Activated CD8-positive, alpha-beta memory T cell treated with anti-CD3 and anti-CD28 coated beads, Interleukin-2, amount 10 ng/mL, durations not matched to agents 7 days and 5 days (primary cell): ENCODE results near the gene TMEM221. TPM values are rescaled to one million over a fixed set of nuclear protein-coding genes. Genes with fewer than 3 reads are reported as not detected.

Experiments used
- ATAC-seq: fragments of 150-1000 bp; cut with Tn5 transposase; one replicate; pipeline ENCODE4 v1.10.0; 2021; ENCODE audit warnings: moderate library complexity
- CTCF ChIA-PET: fragments of 350-600 bp; sonication (Branson Sonifier 250); formaldehyde crosslinking; loops from one replicate; lab custom pipeline; 2021; ENCODE audit warnings: antibody characterized with exemption; lab: Charles Lee
- DNase-seq: peaks from one replicate; pipeline ENCODE4 v3.0.0-alpha.2; 2020
- H3K27ac Mint-ChIP-seq: one replicate; pipeline ENCODE4 v1.8.0; 2021; ENCODE audit warnings: mild to moderate bottlenecking, mixed read lengths
- H3K27me3 Mint-ChIP-seq: one replicate; pipeline ENCODE4 v1.8.0; 2021; ENCODE audit warnings: mixed read lengths
- H3K36me3 Mint-ChIP-seq: one replicate; pipeline ENCODE4 v1.8.0; 2021; ENCODE audit warnings: mild to moderate bottlenecking, mixed read lengths
- H3K4me1 Mint-ChIP-seq: one replicate; pipeline ENCODE4 v1.8.0; 2021; ENCODE audit warnings: mixed read lengths
- H3K4me3 Mint-ChIP-seq: one replicate; pipeline ENCODE4 v1.8.0; 2021; ENCODE audit warnings: mild to moderate bottlenecking, moderate library complexity, mixed read lengths
- H3K9me3 Mint-ChIP-seq: one replicate; pipeline ENCODE4 v1.8.0; 2022; ENCODE audit warnings: low read depth, mixed read lengths
- total RNA-seq, 2 experiments: library from RNA; stranded (reverse); gene quantifications; one replicate each; pipeline ENCODE4 v1.2.3, GENCODE V29; 2021

The TMEM221 gene
- total RNA-seq, 2 experiments from 2014 or later = not detected

DNA sequence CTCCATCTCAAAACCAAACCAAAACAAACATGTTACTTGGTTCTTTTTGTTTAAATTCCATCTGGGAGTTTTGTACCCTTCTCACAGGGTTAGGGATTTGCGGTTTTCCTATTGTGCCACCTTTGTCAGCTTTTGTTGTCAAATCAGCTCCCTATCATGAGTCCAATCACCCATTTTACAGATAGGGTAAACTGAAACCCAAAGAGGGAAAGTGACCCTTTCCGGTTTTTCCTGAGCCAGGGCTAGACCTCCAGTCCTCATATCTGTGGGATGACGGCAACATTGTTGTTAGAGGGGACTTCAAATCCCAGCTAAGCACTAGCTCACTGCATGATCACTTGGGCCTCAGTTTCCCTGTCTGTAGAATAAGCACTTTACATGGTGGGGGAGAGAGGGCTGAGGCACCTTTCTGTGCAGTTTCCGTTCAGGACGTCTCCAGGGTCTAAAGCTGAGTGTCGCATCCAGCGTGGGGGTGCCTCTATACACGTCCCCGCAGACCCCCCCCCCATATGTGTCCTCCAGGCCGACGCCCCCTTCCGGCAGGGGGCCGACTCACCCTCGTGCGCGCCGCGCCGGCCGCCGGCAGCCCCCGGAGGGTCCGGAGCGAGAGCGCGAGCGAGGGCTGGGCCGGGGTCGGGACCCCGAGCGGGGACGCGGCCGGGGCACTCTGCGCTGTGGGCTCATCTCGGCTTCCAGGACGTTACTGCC is 58.4 kb downstream of the TMEM221 start:
- H3K36me3 Mint-ChIP-seq = no peaks in the 10 kb centered on the region
- no peaks in the 10 kb centered on the region for H3K9me3 Mint-ChIP-seq
- H3K27ac Mint-ChIP-seq = no peak overlapping the region
- H3K4me3 Mint-ChIP-seq = peak overlapping the region; percentile 77
- CTCF ChIA-PET = interaction anchor here (0.6 to 10.4 kb wide), 15 partner anchors 8 to 716 kb away, joined by 3 to 92 read pairs (median 5); partner anchors contain the start of genes BST2, DDA1, MRPL34 and MVB12A
- H3K27me3 Mint-ChIP-seq = peaks cover 33% of the 10 kb centered on the region
- DNase-seq (no peak), ATAC-seq (no peak)
- H3K4me1 Mint-ChIP-seq = peaks cover 23% of the 10 kb centered on the region

DNA sequence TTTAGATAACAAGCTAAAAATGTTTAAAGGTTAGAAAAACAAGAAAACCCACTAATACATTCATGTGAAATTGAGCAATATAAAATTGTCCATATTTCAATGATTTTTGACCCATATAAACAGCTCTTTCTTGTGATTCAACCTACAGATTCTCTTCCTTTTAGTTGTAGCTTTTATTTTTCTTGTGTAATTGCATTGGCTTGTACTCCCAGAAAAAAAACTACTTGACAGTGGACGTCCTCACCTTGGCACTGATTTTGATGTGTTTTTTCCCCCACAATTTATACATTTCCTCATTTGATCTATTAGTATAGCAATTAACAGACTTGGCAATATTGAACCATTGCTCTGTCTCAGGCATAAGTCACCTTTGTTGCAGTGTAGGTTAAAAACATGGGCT is 59.2 kb downstream of the TMEM221 start:
- no peak overlapping the region for H3K4me3 Mint-ChIP-seq

DNA sequence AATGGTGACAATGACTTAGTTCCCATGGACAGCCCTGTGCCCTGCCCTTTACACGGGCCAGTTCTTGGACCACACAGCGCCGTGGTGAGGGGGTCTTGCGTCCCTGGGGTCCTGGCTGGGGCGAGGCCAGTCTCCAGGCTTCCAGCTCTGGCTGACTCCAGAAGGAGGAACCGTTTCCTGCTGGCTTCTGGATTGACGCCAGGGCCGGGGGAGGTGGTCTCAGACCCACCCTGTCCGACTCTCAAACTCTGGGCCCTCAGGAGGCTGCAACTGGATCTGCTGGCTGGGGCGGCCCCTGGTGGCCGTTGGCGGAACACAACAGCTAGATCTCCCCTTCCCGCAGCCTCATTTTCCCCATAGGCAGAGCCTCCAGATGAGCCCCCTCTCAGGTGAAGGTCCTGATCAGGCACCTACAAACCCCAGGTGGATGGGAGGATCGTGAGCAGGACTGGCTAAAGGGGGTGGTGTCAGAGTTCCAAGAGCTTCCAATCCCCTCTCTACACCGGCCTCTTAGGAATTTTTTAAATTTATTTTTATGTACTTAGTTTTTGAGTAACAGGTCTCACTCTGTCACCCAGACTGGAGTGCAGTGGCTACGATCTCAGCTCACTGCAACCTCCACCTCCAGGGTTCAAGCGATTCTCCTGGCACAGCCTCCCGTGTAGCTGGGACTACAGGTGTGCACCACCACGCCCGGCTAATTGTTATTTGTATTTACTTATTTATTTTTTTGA is 62.4 kb downstream of the TMEM221 start:
- peak; percentile 59 for ATAC-seq
- H3K9me3 Mint-ChIP-seq = no peaks in the 10 kb centered on the region
- no peak overlapping the region for H3K27ac Mint-ChIP-seq
- H3K4me1 Mint-ChIP-seq = peaks cover 11% of the 10 kb centered on the region
- CTCF ChIA-PET = interaction anchor here (0.6 to 10.4 kb wide), 37 partner anchors 9 to 979 kb away, joined by 3 to 92 read pairs (median 5); partner anchors contain the start of genes ANO8, BABAM1, BST2 and DDA1
- DNase-seq = peak; percentile 72
- H3K36me3 Mint-ChIP-seq = peaks cover 1% of the 10 kb centered on the region
- peaks cover 26% of the 10 kb centered on the region for H3K27me3 Mint-ChIP-seq
- no peak overlapping the region for H3K4me3 Mint-ChIP-seq

More for the DNA sequence above, 59.2 kb downstream of the TMEM221 start:
- Mint-ChIP-seq H3K36me3 (no peaks in the 10 kb centered on the region), H3K9me3 (no peaks in the 10 kb centered on the region), H3K27me3 (peaks cover 33% of the 10 kb centered on the region), H3K4me1 (peaks cover 19% of the 10 kb centered on the region), H3K27ac (no peak overlapping the region)
- CTCF ChIA-PET = interaction anchor here (0.6 to 10.4 kb wide), 17 partner anchors 9 to 715 kb away, joined by 3 to 92 read pairs (median 5); partner anchors contain the start of genes BABAM1, BST2, DDA1 and MRPL34
- DNase-seq (no peak), ATAC-seq (no peak)

Other genes starting within 250 kb of the TMEM221 start
- 10 to 100 TPM; 22.1 to 23.6 TPM for gene USE1, start 233.3 kb downstream of the TMEM221 start, total RNA-seq
- 10 to 100 TPM; 23.3 to 27.4 TPM for gene OCEL1, start 222.4 kb downstream of the TMEM221 start, total RNA-seq
- gene NR2F6, start 202.7 kb downstream of the TMEM221 start, total RNA-seq = 1 to 10 TPM; 2.7 to 4.7 TPM
- not detected for gene USHBP1, start 183.9 kb downstream of the TMEM221 start, total RNA-seq
- 100 to 1,000 TPM; 113 to 117 TPM for gene BABAM1, start 181.2 kb downstream of the TMEM221 start, total RNA-seq
- gene ANKLE1, start 166.8 kb downstream of the TMEM221 start, total RNA-seq = 10 to 100 TPM in 1 of 2 experiments, 1 to 10 TPM in 1; 9.2 to 17.2 TPM
- 10 to 100 TPM; 10.1 to 10.7 TPM for gene ABHD8, start 145.2 kb downstream of the TMEM221 start, total RNA-seq
- 100 to 1,000 TPM in 1 of 2 experiments, 10 to 100 TPM in 1; 94.7 to 115 TPM for gene MRPL34, start 142.8 kb downstream of the TMEM221 start, total RNA-seq
- gene DDA1, start 139.1 kb downstream of the TMEM221 start, total RNA-seq = 10 to 100 TPM; 47.7 to 58.9 TPM
- 10 to 100 TPM; 11.0 to 18.7 TPM for gene ANO8, start 113.8 kb downstream of the TMEM221 start, total RNA-seq
- 10 to 100 TPM; 40.4 to 44.4 TPM for gene GTPBP3, start 111.1 kb downstream of the TMEM221 start, total RNA-seq
- gene PLVAP, start 71.3 kb downstream of the TMEM221 start, total RNA-seq = not detected
- 1 to 10 TPM; 4.3 to 5.9 TPM for gene CCDC194, start 54.5 kb downstream of the TMEM221 start, total RNA-seq
- gene BST2, start 43.0 kb downstream of the TMEM221 start, total RNA-seq = 100 to 1,000 TPM; 298 to 361 TPM
- gene MVB12A, start 28.6 kb downstream of the TMEM221 start, total RNA-seq = 10 to 100 TPM; 40.4 to 51.1 TPM
- not detected for gene NXNL1, start 12.3 kb upstream of the TMEM221 start, total RNA-seq
- gene SLC27A1, start 21.9 kb upstream of the TMEM221 start, total RNA-seq = 1 to 10 TPM; 1.5 to 2.1 TPM
- gene PGLS, start 63.0 kb upstream of the TMEM221 start, total RNA-seq = 10 to 100 TPM; 59.3 to 65.4 TPM
- gene COLGALT1, start 107.0 kb upstream of the TMEM221 start, total RNA-seq = 10 to 100 TPM; 52.2 to 65.2 TPM
- gene UNC13A, start 239.7 kb upstream of the TMEM221 start, total RNA-seq = under 1 TPM; 0.02 to 0.18 TPM